Gastroesophageal sphincter (tissue), 4 donors: ENCODE measurements around the gene RNASEH2B. TPM values are rescaled to one million over a fixed set of nuclear protein-coding genes. Genes with fewer than 3 reads are reported as not detected.

ENCODE experiments used
- ATAC-seq: fragments of 150-250 bp; one replicate; pipeline ENCODE4 v1.9.1; 2016; ENCODE audit warnings: mild to moderate bottlenecking, moderate library complexity
- H3K27ac ChIP-seq, 4 donors: fragments of 200-600 bp; sonication (generic) in 3 of 4; 1 replicate in 3 of 4; 2 replicates in 1 of 4; pipeline ENCODE4 v1.5.1; 2016 to 2019
- H3K27me3 ChIP-seq: fragments of 200-600 bp; sonication (generic); one replicate; pipeline ENCODE4 v1.5.1; 2019
- H3K36me3 ChIP-seq, 2 donors: fragments of 200-600 bp; sonication (generic); one replicate each; pipeline ENCODE4 v1.5.1; 2019; ENCODE audit warnings: control low read depth in 1 of 2
- H3K4me1 ChIP-seq, 3 donors: fragments of 200-600 bp; sonication (generic); 1 replicate in 2 of 3; 2 replicates in 1 of 3; pipeline ENCODE4 v1.5.1; 2016 to 2019; ENCODE audit warnings: control low read depth in 2 of 3
- H3K4me3 ChIP-seq, 2 donors: fragments of 200-600 bp; sonication (generic); one replicate each; pipeline ENCODE4 v1.5.1; 2019; ENCODE audit warnings: mild to moderate bottlenecking in 1 of 2, moderate library complexity in 1 of 2
- H3K9me3 ChIP-seq, 3 donors: fragments of 200-600 bp; sonication (generic); one replicate each; pipeline ENCODE4 v1.5.1; 2017 to 2019; ENCODE audit warnings: control low read depth in 2 of 3
- EP300 ChIP-seq: sonication (generic); formaldehyde crosslinking; IDR thresholded peaks from one replicate; pipeline ENCODE4 v1.6.1; 2017; ENCODE audit warnings: antibody characterized with exemption, mild to moderate bottlenecking
- POLR2A ChIP-seq, 2 donors: fragments of 450-650 bp; IDR thresholded peaks; one replicate each; pipeline ENCODE4 v1.6.1; 2017; ENCODE audit warnings: antibody characterized with exemption in 2 of 2, mild to moderate bottlenecking in 2 of 2, moderate library complexity in 1 of 2
- POLR2AphosphoS5 ChIP-seq: sonication (generic); formaldehyde crosslinking; IDR thresholded peaks from one replicate; pipeline ENCODE4 v1.6.1; 2017; ENCODE audit warnings: antibody characterized with exemption
- WGBS, 2 donors: methylation state at CpG; one replicate each; pipeline ENCODE4 v1.1.5; 2018; ENCODE audit warnings: low coverage in 1 of 2; 5-methylcytosine and 5-hydroxymethylcytosine counted together
- total RNA-seq, 4 donors: library from RNA; depleted of rRNA; stranded (reverse); fragments of >200 nt; gene quantifications; one replicate each; pipeline ENCODE4 v1.1.0, GENCODE V29; 2016
- TF ChIP-seq, protein P1 (sequence below), 4 experiments: fragments of 200-600 bp in 2 of 4; fragments of 450-650 bp in 2 of 4; sonication (generic) in 1 of 4; IDR thresholded peaks; one replicate each; pipeline ENCODE4 v1.5.1; 2017 to 2019; ENCODE audit warnings: antibody characterized with exemption in 4 of 4, mild to moderate bottlenecking in 2 of 4, moderate library complexity in 2 of 4

RNASEH2B gene
- total RNA-seq: 10 to 100 TPM; 31.6 to 76.5 (median 51.6) TPM

- Histone ChIP-seq H3K27me3 (no peaks in the 10 kb centered on the region), H3K4me3 (peak within 1 kb of the TSS; percentile 81 to 90), H3K36me3 (no peaks in the 10 kb centered on the region), H3K27ac (peak within 1 kb of the TSS; percentile 66 to 97 (median 94)), H3K9me3 (no peaks in the 10 kb centered on the region), H3K4me1 (peaks cover 0 to 56% (median 14%) of the 10 kb centered on the region in 3 donors)
- no CpG with 5 or more reads among the region's 107 CpGs for WGBS, 2 donors
- TF ChIP-seq, protein P1, sequence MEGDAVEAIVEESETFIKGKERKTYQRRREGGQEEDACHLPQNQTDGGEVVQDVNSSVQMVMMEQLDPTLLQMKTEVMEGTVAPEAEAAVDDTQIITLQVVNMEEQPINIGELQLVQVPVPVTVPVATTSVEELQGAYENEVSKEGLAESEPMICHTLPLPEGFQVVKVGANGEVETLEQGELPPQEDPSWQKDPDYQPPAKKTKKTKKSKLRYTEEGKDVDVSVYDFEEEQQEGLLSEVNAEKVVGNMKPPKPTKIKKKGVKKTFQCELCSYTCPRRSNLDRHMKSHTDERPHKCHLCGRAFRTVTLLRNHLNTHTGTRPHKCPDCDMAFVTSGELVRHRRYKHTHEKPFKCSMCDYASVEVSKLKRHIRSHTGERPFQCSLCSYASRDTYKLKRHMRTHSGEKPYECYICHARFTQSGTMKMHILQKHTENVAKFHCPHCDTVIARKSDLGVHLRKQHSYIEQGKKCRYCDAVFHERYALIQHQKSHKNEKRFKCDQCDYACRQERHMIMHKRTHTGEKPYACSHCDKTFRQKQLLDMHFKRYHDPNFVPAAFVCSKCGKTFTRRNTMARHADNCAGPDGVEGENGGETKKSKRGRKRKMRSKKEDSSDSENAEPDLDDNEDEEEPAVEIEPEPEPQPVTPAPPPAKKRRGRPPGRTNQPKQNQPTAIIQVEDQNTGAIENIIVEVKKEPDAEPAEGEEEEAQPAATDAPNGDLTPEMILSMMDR (IDR thresholded peaks at IDR 0.05): peak in 3 of 4 experiments; percentile 3 to 33 (median 30)
- TF ChIP-seq POLR2AphosphoS5 (peak; percentile 29), POLR2A (IDR thresholded peaks at IDR 0.05) (peak; percentile 50 to 56), EP300 (no peak)
- ATAC-seq: peak; percentile 87
These were observed at the start of gene RNASEH2B for GRCh38 chr13:50909605-50910484. Gene RNASEH2B, plus strand, starts transcription at chr13:50909791. Its CDS starts 286 bp downstream, at chr13:50910077.

DNA sequence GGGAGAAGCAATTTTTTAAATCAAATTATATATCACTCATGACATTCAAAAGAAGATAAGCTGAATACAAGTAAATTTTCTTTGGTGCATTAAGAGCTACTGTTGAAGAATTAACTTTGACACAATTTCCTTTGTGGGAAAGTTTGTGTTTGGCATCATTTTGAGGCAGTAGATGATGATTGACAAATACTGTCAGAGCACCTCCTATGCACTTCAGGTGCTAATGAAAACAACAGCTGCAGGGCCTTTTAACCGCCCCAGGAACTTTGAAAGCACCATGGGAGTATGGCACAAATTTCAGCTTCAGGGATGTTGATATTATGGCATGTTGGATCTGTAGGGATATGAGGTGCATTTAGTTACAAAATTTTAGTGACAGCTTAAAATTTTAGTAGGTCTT lies 45.1 kb upstream of the RNASEH2B start:
- peaks cover 0 to 10% (median 0%) of the 10 kb centered on the region in 3 donors for H3K9me3 ChIP-seq
- H3K4me3 ChIP-seq: no peak overlapping the region
- H3K27me3 ChIP-seq: no peaks in the 10 kb centered on the region
- H3K36me3 ChIP-seq: no peaks in the 10 kb centered on the region
- no peak for TF ChIP-seq POLR2A (IDR thresholded peaks at IDR 0.05)
- no peak for TF ChIP-seq EP300
- TF ChIP-seq POLR2AphosphoS5: no peak
- TF ChIP-seq, protein P1 (IDR thresholded peaks at IDR 0.05): no peak
- 82 to 100% methylated on average over 1 of the region's 1 CpG for WGBS, 2 donors
- no peak for ATAC-seq
- no peak overlapping the region for H3K27ac ChIP-seq
- H3K4me1 ChIP-seq: no peaks in the 10 kb centered on the region

DNA sequence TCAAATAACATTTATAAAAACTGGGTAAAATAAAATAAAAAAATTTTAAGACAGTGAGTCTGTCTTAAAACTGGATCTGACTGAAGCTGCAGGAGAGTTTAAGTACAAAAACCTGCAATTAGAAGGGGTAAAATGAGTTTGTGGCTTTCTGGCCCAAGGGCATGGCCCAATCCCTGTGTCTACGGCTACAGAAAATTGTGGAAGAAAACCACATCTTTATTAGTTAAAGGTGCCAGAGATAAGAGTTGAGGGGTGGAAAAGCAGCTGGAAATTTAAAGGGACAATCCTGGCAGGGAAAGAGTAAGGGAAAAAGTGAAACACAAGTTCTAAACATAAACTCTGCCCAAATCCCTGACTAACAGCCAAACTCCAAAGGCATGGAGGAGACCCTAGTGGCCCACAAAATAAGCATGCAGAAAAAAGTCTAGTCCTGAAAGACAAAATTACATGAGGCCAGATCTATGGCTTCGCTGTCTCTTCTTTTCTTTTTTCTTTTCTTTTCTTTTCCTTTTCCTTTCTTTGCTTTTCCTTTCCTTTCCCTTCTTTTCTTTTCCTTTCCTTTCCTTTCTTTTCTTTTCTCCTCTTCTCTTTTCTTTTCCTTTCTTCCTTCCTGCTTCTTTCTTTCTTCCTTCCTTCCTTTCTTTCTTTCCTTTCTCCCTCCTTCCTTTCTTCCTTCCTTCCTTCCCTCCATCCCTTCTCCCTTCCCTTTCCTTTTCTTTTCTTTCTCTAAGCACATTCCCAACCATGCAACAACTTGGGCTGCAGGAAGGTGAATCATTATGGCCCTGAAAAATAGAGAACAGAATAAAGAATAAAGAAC lies 42.6 kb upstream of the RNASEH2B start:
- Histone ChIP-seq H3K27ac (no peak overlapping the region), H3K9me3 (no peaks in the 10 kb centered on the region), H3K36me3 (no peaks in the 10 kb centered on the region), H3K4me3 (no peak overlapping the region), H3K4me1 (no peaks in the 10 kb centered on the region), H3K27me3 (no peaks in the 10 kb centered on the region)
- no peak for ATAC-seq
- WGBS, 2 donors: 61 to 81% methylated on average over 2 of the region's 2 CpGs
- TF ChIP-seq EP300 (no peak), POLR2A (IDR thresholded peaks at IDR 0.05) (no peak), POLR2AphosphoS5 (no peak)
- TF ChIP-seq, protein P1 (IDR thresholded peaks at IDR 0.05): no peak

GRCh38 chr13:50867637-50867945 lies 42.0 kb upstream of the RNASEH2B start:
- no peaks in the 10 kb centered on the region for H3K4me1 ChIP-seq
- H3K36me3 ChIP-seq: no peaks in the 10 kb centered on the region
- no peak overlapping the region for H3K4me3 ChIP-seq
- WGBS, 2 donors: 50 to 58% methylated on average over 2 to 3 of the region's 3 CpGs
- no peak for ATAC-seq
- TF ChIP-seq, protein P1 (IDR thresholded peaks at IDR 0.05): no peak
- no peak for TF ChIP-seq EP300
- no peak for TF ChIP-seq POLR2A (IDR thresholded peaks at IDR 0.05)
- TF ChIP-seq POLR2AphosphoS5: no peak
- no peak overlapping the region for H3K27ac ChIP-seq
- H3K27me3 ChIP-seq: no peaks in the 10 kb centered on the region
- H3K9me3 ChIP-seq: no peaks in the 10 kb centered on the region
